GM21515 (cell line): Measurements from ENCODE around the gene GAB2.
"Not testable (repeated sequence)": the region's sequence is repeated elsewhere in the genome, so short reads cannot be mapped to it uniquely, and the experiment has no call there.

Experiments
- ATAC-seq: cut with Tn5 transposase; IDR thresholded peaks from one replicate; pipeline ENCODE4 v1.9.1; 2021; ENCODE audit not compliant: unreplicated experiment

GAB2 gene, protein sequence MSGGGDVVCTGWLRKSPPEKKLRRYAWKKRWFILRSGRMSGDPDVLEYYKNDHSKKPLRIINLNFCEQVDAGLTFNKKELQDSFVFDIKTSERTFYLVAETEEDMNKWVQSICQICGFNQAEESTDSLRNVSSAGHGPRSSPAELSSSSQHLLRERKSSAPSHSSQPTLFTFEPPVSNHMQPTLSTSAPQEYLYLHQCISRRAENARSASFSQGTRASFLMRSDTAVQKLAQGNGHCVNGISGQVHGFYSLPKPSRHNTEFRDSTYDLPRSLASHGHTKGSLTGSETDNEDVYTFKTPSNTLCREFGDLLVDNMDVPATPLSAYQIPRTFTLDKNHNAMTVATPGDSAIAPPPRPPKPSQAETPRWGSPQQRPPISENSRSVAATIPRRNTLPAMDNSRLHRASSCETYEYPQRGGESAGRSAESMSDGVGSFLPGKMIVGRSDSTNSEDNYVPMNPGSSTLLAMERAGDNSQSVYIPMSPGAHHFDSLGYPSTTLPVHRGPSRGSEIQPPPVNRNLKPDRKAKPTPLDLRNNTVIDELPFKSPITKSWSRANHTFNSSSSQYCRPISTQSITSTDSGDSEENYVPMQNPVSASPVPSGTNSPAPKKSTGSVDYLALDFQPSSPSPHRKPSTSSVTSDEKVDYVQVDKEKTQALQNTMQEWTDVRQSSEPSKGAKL

DNA sequence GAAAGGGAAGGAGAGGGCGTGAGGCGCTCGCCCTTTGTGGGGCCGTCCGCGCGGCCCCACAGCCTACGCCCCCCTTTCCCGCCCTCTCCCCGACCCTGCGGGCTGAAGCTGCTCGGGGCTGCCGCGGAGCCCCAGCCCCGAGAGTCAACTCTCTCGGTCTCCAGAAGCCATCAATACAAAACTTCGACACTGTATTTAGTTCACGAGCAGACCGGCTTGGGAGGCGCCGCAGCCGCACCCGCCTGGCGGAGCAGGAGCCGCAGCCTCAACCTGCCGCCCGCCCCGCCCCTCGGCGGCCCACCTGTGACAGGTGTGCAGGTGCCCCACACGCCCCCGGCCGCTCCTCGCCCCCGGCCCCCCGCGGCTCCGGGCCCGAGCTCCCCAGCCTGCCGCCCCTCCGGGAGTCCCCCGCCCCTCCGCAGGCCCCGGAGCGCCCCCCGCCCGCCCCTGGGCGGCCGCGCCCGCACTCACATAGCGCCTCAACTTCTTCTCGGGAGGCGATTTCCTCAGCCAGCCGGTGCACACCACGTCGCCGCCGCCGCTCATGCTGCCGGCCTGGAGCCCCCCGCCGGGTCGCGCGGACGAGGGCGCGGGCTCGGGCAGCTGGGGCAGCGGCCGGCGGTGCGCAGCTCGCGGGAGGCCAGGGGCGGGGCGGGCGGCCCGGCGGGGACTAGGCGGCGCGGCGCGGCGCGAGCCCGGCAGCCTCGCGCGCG lies at the start of gene GAB2:
Gene GAB2 (minus strand): TSS at position 646 of the 713 bp plus-strand sequence. CDS start 100 bp downstream, at position 546.
- no peak for ATAC-seq

DNA sequence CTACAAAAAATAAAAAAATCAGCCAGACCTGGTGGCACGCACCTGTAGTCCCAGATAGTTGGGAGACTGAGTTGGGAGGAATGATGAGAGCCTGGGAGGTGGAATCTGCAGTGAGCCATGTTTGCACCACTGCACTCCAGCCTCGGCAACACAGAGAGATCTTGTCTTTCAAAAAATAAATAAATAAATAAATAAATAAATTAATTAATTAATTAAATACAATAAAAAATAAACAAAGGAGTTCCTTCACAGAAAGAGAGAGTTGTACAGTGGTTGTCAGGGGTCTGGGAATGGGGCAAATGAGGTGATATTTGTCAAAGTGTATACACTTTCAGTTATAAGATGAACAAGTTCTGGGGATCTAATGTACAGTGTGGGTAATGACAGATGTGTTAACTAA lies 49.8 kb upstream of the GAB2 start:
- ATAC-seq, result no peak

DNA sequence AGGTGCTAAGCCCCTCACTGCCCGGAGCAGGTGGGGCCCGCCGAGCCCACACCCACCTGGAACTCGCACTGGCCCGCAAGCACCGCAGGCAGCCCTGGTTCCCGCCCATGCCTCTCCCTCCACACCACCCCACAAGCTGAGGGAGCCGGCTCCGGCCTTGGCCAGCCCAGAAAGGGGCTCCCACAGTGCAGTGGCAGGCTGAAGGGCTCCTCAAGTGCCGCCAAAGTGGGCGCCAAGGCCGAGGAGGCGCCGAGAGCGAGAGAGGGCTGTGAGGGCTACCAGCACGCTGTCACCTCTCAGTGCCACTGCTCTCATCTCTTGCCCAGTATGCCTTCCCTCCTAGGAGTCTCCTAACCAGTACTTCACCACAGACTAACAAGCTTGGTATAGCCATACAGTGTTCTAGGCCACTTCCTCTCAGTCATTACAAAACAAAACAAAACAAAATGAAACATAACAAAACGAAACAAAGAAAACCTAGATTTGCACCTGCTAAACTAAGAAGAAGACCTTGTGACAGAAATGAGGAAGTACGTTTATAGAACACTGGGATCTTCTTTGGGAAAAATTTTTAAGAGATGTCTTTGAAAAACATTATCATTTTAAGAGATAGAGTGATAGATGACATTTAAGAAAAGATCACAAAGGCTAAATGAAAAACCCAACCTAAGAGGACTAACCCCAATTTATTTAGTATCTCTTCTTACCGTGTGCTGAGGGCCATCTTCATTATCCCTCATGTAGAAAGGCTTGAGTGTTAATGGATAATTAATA lies 47.7 kb upstream of the GAB2 start:
- peak; percentile 98 for ATAC-seq

DNA sequence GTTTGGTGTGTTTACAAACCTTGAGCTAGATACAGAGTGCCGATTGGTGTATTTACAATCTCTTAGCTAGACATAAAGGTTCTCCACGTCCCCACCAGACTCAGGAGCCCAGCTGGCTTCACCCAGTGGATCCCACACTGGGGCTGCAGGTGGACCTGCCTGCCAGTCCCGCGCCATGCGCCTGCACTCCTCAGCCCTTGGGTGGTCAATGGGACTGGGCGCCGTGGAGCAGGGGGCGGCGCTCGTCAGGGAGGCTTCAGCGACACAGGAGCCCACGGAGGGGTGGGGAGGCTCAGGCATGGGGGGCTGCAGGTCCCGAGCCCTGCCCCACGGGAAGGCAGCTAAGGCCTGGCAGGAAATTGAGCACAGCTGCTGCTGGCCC lies 47.2 kb upstream of the GAB2 start:
- ATAC-seq, result not testable (repeated sequence)

DNA sequence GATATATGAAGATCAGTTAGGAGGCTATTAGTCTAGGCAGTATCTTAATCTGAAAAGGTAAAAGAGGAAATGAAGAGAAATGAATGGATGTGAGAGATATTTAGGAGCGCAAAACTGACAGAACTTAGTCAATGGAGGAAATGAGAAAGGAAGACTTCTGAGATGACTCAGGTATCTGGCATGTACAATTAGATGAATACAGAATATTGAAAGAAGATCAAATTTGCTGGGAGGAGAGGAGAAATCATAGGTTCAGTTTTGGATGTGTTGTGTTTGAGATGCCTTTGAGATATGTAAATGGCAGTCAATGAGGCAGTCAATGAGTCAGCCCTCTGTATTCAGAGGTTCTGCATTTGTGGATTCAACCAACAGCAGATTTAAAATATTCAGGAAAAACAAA lies 42.9 kb upstream of the GAB2 start:
- no peak for ATAC-seq

DNA sequence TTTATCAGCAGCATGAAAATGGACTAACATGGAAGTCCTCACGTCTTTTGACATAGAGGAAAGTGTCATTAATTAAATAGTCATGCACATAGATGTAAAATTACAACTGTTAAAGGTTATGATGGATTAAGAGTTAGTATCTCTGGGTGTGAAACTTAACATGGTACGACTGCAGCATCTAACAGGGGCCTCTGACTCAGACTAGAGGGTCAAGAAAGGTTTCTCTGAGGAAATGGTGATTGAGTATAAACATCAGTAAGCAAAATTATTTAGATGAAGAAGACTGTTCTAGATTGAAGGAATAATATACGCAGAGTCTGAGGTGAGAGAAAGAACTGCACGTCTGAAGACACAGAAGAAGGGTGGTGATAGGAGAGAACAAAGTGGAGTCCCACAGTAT lies 42.1 kb upstream of the GAB2 start:
- ATAC-seq, result no peak

DNA sequence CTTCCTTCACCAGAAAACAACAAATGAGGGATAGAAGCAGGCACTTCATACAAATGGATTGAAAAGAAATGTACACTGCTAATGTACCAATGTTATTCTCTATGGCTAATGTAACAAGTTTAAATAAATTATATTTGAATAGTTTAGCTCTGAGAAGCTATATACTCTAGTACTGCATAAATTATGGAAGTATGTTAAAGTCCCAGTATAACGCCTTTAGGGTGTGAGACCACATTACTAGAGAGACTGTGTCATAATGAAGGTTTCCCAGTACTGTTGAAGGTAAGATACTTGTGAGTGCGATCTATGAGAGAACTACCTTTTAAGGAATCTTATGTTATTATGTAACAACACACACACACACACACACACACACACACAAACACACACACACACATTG lies 39.8 kb upstream of the GAB2 start:
- ATAC-seq, result no peak

DNA sequence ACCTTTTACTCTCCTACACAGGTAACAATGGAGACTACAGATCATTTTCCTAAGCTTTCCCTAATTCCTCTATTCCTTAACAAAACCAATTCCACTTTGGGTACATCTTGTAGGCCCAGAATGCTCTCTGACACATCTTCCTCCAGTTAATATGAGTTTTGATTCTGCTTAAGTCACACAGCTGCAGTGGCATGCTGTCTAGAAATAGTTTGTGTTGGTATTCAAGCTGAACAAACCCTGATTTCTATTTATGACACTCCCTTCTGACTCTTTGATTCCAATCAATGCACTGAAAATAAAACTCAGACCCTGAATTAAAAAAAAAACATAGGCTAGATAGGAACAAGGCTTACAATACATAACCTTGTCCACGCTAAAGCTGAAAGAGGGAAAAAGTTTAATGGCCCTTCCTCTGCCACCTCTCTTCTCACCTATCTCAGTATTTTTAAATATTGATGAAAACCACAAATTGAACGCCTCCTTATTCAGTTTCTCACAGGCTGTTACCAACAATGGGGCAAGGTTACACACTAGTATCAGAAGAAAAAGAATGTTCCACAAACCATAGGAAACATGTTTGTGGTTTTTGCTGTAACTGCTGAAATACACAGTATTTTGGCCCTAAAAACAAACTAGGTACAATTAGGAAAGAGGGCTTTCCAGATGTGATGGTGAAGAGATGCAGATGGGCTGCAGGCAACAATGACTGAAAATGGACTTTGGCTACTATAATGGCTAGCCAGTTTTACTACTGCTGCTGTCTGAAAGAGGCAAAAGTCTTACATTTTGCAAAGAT lies 35.7 kb upstream of the GAB2 start:
- no peak for ATAC-seq

DNA sequence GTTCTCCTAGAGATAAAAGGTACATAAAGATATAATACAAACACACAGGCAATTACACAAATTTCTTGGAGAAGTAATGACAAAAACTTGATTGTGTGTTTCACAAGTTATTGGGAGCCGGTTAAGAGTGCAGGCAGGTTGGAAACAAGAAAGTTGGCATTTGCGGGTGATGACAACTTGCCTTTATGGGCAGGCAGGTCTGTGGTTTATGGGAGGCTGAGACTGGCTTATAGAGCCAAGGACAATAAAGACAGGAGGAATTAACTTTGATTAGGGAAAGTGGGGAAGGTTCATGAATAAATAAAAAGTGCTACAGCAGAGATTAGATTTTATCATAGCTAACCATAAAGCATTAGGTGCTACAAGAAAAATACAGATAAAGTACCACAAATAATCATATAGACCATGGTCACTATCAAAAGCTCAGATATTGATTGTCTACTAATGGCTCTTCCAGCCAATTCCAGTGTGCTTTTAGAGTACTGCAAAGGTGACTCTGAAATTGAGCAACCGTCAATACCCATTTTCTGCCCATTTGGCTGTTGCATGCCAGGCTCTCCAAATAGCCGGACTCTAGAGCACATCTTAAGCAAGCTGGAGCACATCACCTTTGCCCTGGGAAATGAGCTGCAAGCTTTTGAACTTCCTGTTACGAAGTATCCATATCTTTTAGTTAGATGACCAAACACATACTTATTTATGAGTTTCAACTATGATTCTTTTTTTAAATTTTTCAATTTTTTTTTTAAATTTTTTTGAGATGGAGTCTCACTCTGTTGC lies 33.9 kb upstream of the GAB2 start:
- no peak for ATAC-seq

DNA sequence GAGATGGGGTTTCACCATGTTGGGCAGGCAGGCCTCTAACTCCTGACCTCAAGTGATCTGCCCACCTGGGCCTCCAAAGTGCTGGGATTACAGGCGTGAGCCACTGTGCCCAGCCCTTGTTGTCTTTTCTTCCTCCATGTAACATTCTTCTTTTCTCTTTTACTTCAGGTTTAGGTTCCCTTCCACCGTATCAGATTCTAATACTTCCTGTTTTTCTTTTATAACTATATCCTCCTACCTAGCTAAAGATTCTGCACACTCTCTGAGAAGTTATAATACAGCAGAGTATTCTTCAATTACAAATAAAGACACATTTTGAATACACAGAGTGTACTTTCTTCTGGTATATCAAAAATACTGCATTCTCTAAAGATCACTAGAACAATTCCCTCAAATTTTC lies 33.2 kb upstream of the GAB2 start:
- no peak for ATAC-seq

DNA sequence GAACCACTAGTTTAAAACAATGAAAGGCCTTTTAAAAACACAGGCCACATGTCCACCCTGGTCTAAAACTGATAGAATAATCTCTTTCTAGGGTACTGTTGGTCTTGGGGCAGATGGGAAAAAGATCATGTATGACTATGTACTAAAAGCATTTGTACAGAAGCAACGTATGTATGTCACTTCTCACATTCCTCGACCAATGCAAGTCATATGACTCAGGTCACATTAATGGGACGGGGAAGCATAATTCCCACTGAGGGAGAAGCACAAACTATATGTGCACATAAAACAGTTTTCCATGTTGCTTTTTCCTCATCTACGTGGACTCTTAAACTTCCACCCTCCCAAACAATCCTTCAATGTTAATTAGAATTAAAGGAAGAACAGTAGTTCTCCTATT lies 32.2 kb upstream of the GAB2 start:
- ATAC-seq, result no peak

DNA sequence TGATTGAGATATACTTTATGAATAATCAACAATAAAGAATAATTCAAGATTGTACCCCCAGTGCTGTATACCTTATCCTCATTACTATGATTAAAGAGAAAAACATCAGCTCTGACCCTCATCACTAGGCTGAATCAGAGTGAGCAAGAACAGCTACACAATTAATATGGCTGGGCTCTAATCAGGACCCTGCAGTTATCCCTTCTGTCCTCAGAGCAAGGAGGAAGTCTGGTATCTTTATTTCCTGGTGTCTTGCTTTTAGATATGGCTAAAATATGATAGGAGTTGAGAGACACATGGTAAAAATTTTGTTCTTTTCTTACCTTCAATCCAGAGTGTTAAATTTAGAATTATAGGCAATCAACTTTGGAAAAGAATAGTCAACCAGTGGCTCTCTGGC lies 28.6 kb upstream of the GAB2 start:
- no peak for ATAC-seq

DNA sequence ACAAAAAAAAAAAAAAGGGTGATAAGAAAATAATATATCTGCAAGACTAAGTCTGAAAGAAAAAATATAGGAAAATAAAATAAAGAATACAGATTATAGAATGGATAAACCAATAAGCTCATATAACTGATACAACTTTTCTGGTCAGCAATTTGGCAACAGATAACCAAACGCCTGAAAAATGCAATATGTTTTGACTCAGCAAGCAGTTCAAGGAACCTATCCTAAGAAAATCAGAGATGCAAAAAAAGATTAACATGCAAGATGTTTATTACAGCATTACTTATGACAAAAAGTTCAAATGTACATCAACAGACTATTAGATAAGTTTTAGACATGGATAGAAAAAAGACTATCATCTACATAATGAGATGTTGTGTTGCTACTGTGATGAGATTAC lies 27.1 kb upstream of the GAB2 start:
- no peak for ATAC-seq

DNA sequence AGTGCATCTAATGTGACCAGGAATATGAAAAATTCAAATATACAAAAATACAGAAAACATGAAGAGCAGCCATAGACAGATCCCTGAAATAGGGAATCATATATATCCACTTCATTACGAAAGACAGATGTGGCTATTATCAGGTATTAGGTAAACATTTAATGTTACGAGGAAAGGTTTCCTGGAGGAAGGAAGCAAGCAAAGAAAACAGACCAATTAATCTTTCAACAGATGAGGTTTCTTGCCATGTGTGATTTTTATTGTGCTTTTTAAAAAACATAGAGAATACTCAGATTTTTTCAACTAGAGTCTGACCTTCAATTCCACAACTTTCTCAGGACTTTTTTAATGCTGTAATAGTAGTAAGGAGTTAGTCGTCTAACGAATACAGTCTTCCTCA lies 24.3 kb upstream of the GAB2 start:
- no peak for ATAC-seq

DNA sequence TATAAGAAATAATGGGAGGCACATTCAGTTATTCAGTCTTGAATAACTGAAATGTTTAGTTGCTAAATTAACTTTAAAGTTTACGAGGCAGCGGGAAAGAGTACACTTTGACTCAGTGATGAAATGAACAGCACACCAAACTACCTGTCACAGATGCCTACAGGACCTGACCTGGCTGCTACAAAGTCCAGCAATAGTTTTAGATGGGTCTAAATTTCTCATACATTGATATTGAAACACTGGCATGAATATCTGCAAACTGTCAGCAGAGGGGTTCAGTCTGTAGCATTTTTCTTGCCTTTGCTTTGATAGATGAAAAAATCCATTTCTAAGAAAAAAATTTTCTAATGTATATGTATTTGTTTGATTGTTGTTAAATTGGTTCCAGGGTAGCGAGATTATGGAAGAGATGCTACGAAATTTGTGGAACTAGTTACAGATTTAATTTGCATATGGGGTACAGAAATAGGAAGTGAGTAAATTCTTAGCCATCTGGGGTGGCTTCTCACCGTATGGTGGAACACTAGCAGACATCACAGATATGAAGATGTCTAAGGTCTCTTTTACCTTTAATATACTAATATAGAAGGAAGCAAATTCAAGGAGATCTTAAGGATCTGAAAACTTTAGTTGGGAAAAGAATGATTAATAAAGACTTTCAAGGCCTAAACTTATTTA lies 20.8 kb upstream of the GAB2 start:
- peak; percentile 88 for ATAC-seq

DNA sequence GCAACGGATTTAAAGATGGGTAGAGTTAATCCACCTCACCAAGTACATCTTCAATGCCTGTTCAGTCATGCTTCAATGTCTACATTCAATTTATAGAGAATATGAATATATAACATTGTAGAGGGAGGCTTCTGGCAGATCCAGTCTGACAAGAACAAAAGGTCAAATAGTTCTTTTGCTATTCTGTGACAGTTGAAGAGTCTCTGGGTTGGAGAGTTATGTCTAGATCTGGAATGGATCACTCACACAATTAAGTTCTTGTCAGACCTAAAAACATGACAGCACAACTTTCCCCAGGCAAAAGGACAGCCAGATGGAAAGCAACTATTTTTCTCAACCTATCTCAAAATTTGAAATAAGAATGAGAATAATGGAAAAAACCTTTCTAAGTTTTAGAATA lies 15.3 kb upstream of the GAB2 start:
- no peak for ATAC-seq

DNA sequence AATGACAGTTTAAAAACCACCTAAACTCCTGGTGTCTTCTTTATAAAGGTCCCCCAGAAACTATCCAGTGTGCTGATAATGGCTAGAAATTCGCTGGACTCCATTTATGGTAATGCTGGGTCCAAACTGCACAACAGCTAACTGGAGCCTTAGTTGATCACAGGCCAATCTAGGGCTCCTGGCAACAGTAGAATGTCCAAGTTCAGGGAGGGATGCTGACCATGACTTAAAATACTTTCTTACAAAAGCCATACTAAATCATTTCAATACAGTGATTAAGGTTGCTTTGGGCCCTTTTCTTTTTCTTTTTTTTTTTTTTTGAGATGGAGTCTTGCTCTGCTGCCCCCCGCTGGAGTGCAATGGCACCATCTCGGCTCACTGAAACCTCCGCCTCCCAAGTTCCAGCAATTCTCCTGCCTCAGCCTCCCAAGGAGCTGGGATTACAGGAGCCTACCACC lies 14.5 kb upstream of the GAB2 start:
- no peak for ATAC-seq

DNA sequence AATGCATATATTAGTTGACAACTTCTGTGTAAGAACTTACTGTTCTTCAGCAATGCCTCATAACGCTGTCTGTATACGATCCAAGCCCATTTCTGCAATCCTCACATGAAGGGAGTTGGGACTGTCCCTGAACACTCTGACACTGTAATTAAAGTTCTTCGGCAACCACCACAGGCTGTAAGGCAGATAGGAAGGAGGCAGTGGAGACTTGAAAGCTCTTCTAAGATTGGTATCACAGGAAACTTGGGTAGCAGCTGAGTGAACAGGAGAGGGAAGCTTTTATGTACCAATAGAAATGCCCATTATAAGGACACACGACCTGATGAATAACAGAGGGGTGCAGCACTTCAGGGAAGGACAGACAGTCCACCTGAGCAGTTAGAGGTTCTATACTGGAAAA lies 12.0 kb upstream of the GAB2 start:
- no peak for ATAC-seq

DNA sequence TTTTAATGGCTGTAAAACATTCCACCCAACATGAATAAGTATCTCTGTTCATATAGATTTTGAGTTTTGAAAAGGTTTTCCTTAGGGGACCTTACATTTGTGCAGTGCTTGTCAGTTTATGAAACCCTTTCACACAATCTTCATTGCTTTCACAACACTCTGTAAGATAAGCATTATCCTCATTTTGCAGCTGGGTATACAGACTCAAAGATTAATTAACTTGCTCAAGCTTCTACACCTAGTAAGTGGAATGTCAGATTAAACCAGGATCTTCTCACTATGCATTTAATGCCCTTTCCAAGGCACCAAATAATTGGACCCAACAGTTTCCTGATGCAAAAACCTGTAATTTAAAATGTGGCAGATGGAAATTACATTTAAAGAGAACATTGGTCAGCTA lies 11.6 kb upstream of the GAB2 start:
- ATAC-seq, result no peak
